ENCODE data around the gene PANX1.
"Not testable (repeated sequence)": the region's sequence is repeated elsewhere in the genome, so short reads cannot be mapped to it uniquely, and the experiment has no call there.

The PANX1 gene

GRCh38 chr11:94150704-94151685 is 22.4 kb downstream of the PANX1 start:
- no peak for DNase-seq

GRCh38 chr11:94151903-94152677 is 23.4 kb downstream of the PANX1 start:
- DNase-seq: no peak

GRCh38 chr11:94152678-94153065 is 24.0 kb downstream of the PANX1 start:
- no peak for DNase-seq

DNA sequence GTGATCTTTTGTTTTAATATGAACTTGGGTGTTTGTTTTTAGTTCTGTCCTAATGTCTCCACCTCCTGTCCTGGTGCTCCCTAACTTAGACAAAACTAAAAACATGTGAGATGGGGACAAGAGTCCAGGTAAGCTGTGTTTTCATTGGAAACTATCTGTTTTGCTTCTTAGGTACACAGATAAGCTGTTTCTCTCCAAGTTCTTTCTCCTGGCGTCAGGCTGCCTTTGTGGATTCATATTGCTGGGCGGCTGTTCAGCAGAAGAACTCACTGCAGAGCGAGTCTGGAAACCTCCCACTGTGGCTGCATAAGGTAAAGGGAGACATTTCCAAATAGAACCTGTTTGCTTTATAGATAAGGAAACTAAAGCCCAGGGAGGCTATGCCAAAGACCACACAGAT is 24.7 kb downstream of the PANX1 start:
- DNase-seq: no peak

GRCh38 chr11:94154095-94154856 is 25.6 kb downstream of the PANX1 start:
- DNase-seq: no peak

DNA sequence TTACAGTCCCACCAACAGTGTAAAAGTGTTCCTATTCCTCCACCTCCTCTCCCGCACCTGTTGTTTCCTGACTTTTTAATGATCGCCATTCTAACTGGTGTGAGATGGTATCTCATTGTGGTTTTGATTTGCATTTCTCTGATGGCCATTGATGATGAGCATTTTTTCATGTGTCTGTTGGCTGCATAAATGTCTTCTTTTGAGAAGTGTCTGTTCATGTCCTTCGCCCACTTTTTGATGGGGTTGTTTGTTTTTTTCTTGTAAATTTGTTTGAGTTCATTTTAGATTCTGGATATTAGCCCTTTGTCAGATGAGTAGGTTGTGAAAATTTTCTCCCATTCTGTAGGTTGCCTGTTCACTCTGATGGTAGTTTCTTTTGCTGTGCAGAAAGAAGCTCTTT is 28.7 kb downstream of the PANX1 start:
- DNase-seq: not testable (repeated sequence)

- no peak for DNase-seq
Measured at GRCh38 chr11:94168882-94169281, 40.2 kb downstream of the PANX1 start.

DNA sequence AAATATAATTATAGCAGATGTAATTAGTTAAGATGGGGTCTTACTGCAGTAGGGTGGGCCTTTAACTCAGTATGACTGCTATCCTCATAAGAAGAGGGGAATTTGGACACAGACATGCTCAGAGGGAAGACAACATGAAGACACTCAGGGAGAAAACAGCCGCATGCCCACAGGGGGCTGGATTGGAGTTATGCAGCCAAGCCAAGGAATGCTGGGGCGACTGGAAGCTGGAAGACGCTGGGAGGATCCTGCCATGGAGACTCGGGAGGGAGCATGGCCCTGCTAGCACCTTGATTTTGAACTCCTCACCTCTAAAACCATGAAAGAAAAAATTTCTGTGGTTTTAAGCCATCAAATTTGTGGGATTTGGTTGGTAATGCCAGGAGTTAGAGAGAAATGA is 40.9 kb downstream of the PANX1 start:
- no peak for DNase-seq

DNA sequence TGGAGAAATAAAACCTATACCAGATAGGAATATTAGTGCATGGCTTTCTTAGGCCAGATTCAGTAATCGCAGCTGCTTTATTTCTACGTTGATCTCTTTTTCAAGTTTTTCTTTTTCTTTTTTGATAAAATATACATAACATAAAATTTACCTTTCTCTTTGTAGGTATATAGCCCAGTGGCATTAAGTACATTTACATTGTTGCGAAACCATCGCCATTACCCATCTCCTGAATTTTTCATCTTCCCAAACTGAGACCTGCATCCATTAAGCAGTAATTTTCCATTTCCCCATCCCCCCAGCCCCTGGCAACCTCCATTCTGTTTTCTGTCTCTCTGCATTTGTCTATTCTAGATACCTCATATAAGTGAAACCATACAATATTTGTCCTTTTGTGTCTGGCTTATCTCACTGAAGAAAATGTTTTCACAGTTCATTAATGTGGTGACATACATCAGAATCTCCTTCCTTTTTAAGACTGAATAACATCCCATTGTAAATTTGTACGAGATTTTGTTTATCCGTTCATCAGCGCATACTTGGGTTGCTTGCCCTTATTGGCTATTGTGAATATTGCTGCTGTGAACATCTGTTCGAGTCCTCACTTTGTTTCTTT is 41.4 kb downstream of the PANX1 start:
- DNase-seq: no peak

- no peak for DNase-seq
Measured at GRCh38 chr11:94170953-94171352, 42.3 kb downstream of the PANX1 start.

DNA sequence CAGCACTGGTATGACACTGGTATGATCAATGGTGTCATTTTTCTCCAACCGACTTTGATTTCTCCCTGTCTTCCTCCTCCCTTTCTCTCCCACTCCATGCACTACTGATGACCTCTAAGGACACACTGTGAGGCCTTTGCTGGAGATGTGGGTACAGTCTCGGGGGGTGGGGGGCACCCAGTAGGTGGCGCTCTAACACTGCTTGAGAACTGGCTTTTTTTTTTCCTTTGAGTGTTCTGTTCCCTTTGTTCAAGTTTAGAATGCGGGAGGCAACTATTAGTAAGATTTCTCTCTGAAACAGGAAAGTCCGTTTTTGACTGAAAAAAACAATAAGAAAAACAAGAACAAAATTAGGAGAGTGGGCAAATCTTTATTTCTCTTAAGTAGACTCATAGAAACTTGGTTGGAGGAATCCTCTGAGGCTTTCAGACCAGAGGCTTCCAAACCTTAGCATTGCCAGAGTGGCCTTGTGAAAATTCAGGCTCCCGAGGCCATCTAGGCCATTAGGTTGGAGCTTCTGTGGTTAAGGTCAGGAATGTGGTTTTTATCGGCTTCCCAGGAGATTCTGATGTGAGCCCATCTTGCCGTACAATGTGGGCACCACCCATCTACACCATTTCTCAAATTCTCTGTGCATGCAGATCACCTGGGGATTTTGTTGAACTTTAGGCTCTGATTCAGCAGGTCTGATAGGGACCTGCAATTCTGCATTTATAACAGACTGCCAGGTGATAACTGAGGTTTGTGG is 43.2 kb downstream of the PANX1 start:
- no peak for DNase-seq

GRCh38 chr11:94175535-94175934 is 46.9 kb downstream of the PANX1 start:
- no peak for DNase-seq

GRCh38 chr11:94178331-94178730 is 49.7 kb downstream of the PANX1 start:
- no peak for DNase-seq

GRCh38 chr11:94179696-94180095 is 51.1 kb downstream of the PANX1 start:
- no peak for DNase-seq

- DNase-seq: no peak
Measured at GRCh38 chr11:94181526-94181925, 52.9 kb downstream of the PANX1 start.

GRCh38 chr11:94181943-94182342 is 53.3 kb downstream of the PANX1 start:
- no peak for DNase-seq

DNA sequence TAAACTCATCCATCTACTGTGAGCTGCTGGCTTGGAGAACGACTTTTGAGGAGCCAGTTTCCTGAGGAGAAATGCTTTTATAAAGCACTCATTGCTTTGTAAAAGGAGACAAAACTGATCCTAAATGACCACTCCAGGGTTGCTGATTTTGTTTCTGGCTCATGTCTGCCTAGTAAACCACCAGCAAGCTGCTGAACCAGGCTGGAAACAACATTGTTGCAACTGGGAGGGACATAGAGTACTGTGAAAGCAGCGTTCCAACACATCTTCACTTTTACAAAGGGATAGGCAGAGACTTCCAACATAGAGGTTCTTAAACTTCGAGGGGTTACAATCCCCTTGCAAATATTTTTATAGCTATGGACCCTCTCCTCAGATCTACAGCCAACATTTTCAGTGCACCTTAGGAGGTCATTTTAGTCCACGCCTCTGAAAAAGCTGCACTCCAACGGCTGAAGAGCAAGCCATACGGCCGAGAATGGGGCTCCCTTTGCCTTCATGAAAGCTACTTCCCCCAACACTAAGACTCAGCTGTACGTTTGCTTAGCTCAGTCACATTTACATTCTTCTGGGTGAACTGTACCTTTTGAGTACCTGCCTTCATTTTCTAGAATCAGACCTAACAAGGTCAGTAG is 54.7 kb downstream of the PANX1 start:
- DNase-seq: no peak

DNA sequence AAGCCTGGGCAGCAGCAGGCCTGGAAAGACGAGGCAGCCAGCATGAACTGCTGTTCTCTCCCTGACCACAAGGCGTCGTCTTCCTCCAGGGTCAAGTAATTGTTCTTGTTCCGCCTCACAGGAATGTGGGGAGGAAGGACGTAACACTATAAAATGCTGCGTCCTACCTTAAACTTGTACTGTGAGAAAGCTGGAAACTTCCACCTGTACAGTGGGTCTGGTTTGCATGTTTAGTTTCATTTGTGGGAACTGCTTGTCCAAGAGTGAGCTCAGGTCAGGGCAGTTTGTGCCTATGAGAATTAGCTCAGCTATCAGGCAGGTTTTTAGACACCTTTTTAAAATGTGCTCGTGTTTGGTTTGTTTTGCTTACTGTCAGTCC is 55.2 kb downstream of the PANX1 start:
- peak; percentile 6 for DNase-seq

DNA sequence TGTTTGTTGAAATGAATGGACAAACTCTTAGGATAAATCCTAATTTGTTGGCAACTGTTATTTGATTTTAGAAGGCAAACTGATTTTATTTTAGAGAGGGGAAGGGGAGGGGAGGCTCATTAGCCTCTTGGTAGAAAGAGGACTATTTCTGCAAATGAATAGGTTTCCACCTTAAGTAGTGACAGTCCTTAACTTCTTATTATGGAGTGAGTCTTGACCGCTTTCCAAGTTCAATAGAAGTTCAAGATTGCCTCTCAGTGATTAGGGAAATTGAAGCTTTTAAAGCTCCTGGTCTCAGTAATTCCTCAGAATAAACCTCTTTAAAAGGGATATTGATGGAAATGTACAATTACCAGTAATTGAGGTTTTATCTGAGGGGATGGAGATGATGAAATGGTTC is 55.7 kb downstream of the PANX1 start:
- no peak for DNase-seq

DNA sequence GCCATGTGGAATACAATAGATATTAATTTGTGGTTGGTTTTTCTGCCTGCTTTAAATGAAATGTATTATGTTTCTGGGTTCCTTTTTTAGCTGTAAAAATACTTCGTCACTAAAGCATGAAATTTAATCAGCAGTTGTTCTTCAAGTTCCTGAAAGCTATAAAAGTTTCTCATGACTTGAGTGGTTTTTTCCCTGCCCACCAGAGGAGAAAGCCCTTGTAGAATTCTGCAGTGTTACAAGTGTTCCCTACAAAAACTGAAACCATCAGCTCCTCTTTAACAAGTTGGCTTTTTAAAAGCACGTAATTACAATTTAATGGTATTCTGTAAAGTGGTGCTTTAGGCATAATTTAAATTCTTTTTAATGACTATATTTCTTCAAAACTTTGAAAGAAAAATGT is 56.2 kb downstream of the PANX1 start:
- no peak for DNase-seq

DNA sequence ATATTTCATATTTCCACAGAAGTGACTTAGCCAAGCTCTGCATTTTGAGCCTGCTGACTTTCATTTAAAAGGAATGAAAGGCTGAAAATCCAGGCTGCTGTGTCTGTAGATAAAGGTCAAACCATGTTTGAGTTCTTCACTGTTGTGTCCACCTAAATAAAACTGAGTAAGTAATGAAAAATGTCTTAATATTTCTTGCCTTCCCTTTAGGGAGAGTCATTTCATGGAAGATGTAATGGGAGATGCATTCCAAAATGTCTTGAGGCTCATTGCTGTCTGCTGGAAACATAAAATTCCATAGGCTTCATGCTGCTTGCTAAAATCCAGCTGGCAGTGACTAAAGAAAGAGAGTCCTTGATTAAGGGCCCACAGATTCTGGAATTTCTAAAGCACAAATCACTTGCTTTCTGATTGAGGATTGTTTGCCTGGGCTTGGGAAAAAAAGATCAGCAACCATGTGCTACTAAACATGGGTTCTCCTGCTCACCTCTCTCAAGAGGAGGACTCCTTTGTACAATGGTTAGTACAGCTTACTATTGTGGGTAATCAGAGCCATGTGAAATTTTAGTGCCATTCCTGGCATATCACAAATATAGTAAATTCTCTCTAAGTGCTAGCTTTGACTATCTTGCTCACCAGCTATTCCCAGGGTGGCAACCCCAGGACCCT is 56.9 kb downstream of the PANX1 start:
- DNase-seq: no peak

All from NCI-H1092 (cell line).